GM23248 (cell line): ENCODE results near the gene MYT1. TPM values are rescaled to one million over a fixed set of nuclear protein-coding genes. Genes with fewer than 3 reads are reported as not detected.

Experiments used
- DNase-seq: peaks from one replicate; pipeline ENCODE4 v3.0.0-alpha.2; 2015
- H2AFZ ChIP-seq: fragments of 200-600 bp; sonication (generic); 2 replicates; pipeline ENCODE4 v1.6.1; 2016; ENCODE audit warnings: antibody characterized with exemption
- H3F3A ChIP-seq: fragments of 200-600 bp; sonication (generic); 2 replicates; pipeline ENCODE4 v1.6.1; 2016; ENCODE audit warnings: mild to moderate bottlenecking, antibody characterized with exemption, mixed run types; ENCODE audit not compliant: insufficient read depth
- H3K27ac ChIP-seq: fragments of 200-600 bp; sonication (generic); 2 replicates; pipeline ENCODE4 v1.5.1; 2016; ENCODE audit warnings: mild to moderate bottlenecking
- H3K27me3 ChIP-seq: fragments of 200-600 bp; sonication (generic); replicated peaks from 2 replicates; pipeline ENCODE4 v1.6.1; 2016; ENCODE audit warnings: mild to moderate bottlenecking; ENCODE audit not compliant: insufficient read depth
- H3K36me3 ChIP-seq: fragments of 200-600 bp; sonication (generic); 2 replicates; pipeline ENCODE4 v1.6.1; 2016; ENCODE audit warnings: low read depth, mild to moderate bottlenecking
- H3K4me1 ChIP-seq: fragments of 200-600 bp; sonication (generic); 2 replicates; pipeline ENCODE4 v1.6.1; 2016; ENCODE audit warnings: mild to moderate bottlenecking; ENCODE audit not compliant: insufficient read depth
- H3K4me2 ChIP-seq: fragments of 200-600 bp; sonication (generic); one replicate; pipeline ENCODE4 v1.6.1; 2016; ENCODE audit warnings: mild to moderate bottlenecking; ENCODE audit not compliant: unreplicated experiment
- H3K4me3 ChIP-seq: fragments of 200-600 bp; sonication (generic); 2 replicates; pipeline ENCODE4 v1.5.1; 2016; ENCODE audit warnings: mild to moderate bottlenecking
- H3K79me2 ChIP-seq: fragments of 200-600 bp; sonication (generic); 2 replicates; pipeline ENCODE4 v1.6.1; 2016; ENCODE audit warnings: mild to moderate bottlenecking; ENCODE audit not compliant: insufficient read depth
- H3K9ac ChIP-seq: fragments of 200-600 bp; sonication (generic); 2 replicates; pipeline ENCODE4 v1.6.1; 2016; ENCODE audit warnings: mild to moderate bottlenecking
- H3K9me2 ChIP-seq: fragments of 200-600 bp; sonication (generic); 2 replicates; pipeline ENCODE4 v1.6.1; 2016; ENCODE audit warnings: mixed run types, mild to moderate bottlenecking, moderate library complexity; ENCODE audit not compliant: insufficient read depth
- H3K9me3 ChIP-seq: fragments of 200-600 bp; sonication (generic); one replicate; pipeline ENCODE4 v1.6.1; 2017; ENCODE audit warnings: low read depth
- H4K20me1 ChIP-seq: fragments of 200-600 bp; sonication (generic); 2 replicates; pipeline ENCODE4 v1.6.0; 2016; ENCODE audit not compliant: insufficient read depth
- EZH2 ChIP-seq: fragments of 200-600 bp; sonication (generic); IDR thresholded peaks from 2 replicates; pipeline ENCODE4 v1.6.1; 2018; ENCODE audit warnings: antibody characterized with exemption, mild to moderate bottlenecking; ENCODE audit not compliant: insufficient read depth, poor library complexity, severe bottlenecking
- EZH2phosphoT487 ChIP-seq: fragments of 200-600 bp; sonication (generic); IDR thresholded peaks from 2 replicates; pipeline ENCODE4 v1.6.1; 2018; ENCODE audit warnings: antibody characterized with exemption, moderate library complexity, mild to moderate bottlenecking, low read depth; ENCODE audit not compliant: insufficient read depth
- WGBS, 2 experiments: methylation state at CpG; one replicate each; pipeline ENCODE4 v1.1.6; 2015 to 2017; ENCODE audit warnings: low lambda C conversion rate in 2 of 2, low coverage in 1 of 2; ENCODE audit errors: missing lambda C conversion rate in 2 of 2; 5-methylcytosine and 5-hydroxymethylcytosine counted together
- in situ Hi-C: fragments of 300-500 bp; cut with MboI; formaldehyde crosslinking; loops from 2 replicates; pipeline ENCODE4 v1.15.0; 2020
- polyA plus RNA-seq: library from polyadenylated mRNA; unstranded; fragments of >200 nt; fragmentation: Nextera tagmentation; extraction: Ambion mirVana; gene quantifications from 2 replicates; pipeline ENCODE4 v1.2.1, GENCODE V29; 2016
- total RNA-seq: library from RNA; depleted of rRNA; stranded (reverse); fragments of >200 nt; shearing (Covaris generic); gene quantifications from 2 replicates; pipeline ENCODE4 v1.2.3, GENCODE V29; 2014

MYT1 gene
- total and polyA plus RNA-seq, 2 experiments from 2014 or later = not detected

- no peaks in the 10 kb centered on the region for H4K20me1 ChIP-seq
- 79 to 83% methylated on average over 4 of the region's 4 CpGs for WGBS, 2 experiments
- no peaks in the 10 kb centered on the region for H3K36me3 ChIP-seq
- no peak overlapping the region for H3K4me2 ChIP-seq
- H3K9me2 ChIP-seq = no peaks in the 10 kb centered on the region
- no peak overlapping the region for H3K4me3 ChIP-seq
- no peak overlapping the region for H2AFZ ChIP-seq
- DNase-seq = no peak
- no peak overlapping the region for H3K27ac ChIP-seq
- H3F3A ChIP-seq = no peaks in the 10 kb centered on the region
- peaks cover 3% of the 10 kb centered on the region; the same call in 1 of the 2 replicates for H3K4me1 ChIP-seq
- H3K79me2 ChIP-seq = peaks cover 22% of the 10 kb centered on the region
- in situ Hi-C loops = no loop called here
- TF ChIP-seq EZH2phosphoT487 = no peak
- TF ChIP-seq EZH2 = no peak
- no peaks in the 10 kb centered on the region for H3K9me3 ChIP-seq
- no peak overlapping the region for H3K9ac ChIP-seq
- H3K27me3 ChIP-seq = peaks cover 29% of the 10 kb centered on the region
Measured at GRCh38 chr20:64253000-64253383, 88.7 kb downstream of the MYT1 start.

GRCh38 chr20:64253443-64253842, 89.2 kb downstream of the MYT1 start:
- TF ChIP-seq EZH2phosphoT487 (no peak), EZH2 (no peak)
- H3K9ac ChIP-seq = no peak overlapping the region
- H3F3A ChIP-seq = no peaks in the 10 kb centered on the region
- H3K9me2 ChIP-seq = no peaks in the 10 kb centered on the region
- H3K27ac ChIP-seq = no peak overlapping the region
- H3K27me3 ChIP-seq = peaks cover 28% of the 10 kb centered on the region
- H3K9me3 ChIP-seq = no peaks in the 10 kb centered on the region
- H3K4me1 ChIP-seq = peaks cover 3% of the 10 kb centered on the region; the same call in 1 of the 2 replicates
- no peak overlapping the region for H3K4me2 ChIP-seq
- peaks cover 26% of the 10 kb centered on the region for H3K79me2 ChIP-seq
- H3K4me3 ChIP-seq = no peak overlapping the region
- 85 to 86% methylated on average over 4 of the region's 4 CpGs for WGBS, 2 experiments
- H3K36me3 ChIP-seq = no peaks in the 10 kb centered on the region
- H4K20me1 ChIP-seq = no peaks in the 10 kb centered on the region
- in situ Hi-C loops = no loop called here
- H2AFZ ChIP-seq = no peak overlapping the region
- DNase-seq = no peak

GRCh38 chr20:64254156-64254555, 89.9 kb downstream of the MYT1 start:
- no peaks in the 10 kb centered on the region for H4K20me1 ChIP-seq
- H3K27ac ChIP-seq = no peak overlapping the region
- H3K27me3 ChIP-seq = peaks cover 24% of the 10 kb centered on the region; the same call in 1 of the 2 replicates
- WGBS, 2 experiments = 84 to 88% methylated on average over 5 of the region's 5 CpGs
- in situ Hi-C loops = no loop called here
- no peak overlapping the region for H3K4me3 ChIP-seq
- H3K9me2 ChIP-seq = no peaks in the 10 kb centered on the region
- no peak overlapping the region for H3K4me2 ChIP-seq
- H3K9ac ChIP-seq = no peak overlapping the region
- DNase-seq = no peak
- no peak overlapping the region for H2AFZ ChIP-seq
- no peaks in the 10 kb centered on the region for H3K9me3 ChIP-seq
- H3K36me3 ChIP-seq = no peaks in the 10 kb centered on the region
- TF ChIP-seq EZH2phosphoT487 (no peak), EZH2 (no peak)
- no peaks in the 10 kb centered on the region for H3F3A ChIP-seq
- H3K4me1 ChIP-seq = peaks cover 3% of the 10 kb centered on the region; the same call in 1 of the 2 replicates
- H3K79me2 ChIP-seq = peaks cover 33% of the 10 kb centered on the region

- no peak for TF ChIP-seq EZH2phosphoT487
- TF ChIP-seq EZH2 = no peak
- no peak for DNase-seq
- H3K4me2 ChIP-seq = peak overlapping the region; percentile 72
- no peaks in the 10 kb centered on the region for H3K9me2 ChIP-seq
- no peaks in the 10 kb centered on the region for H3F3A ChIP-seq
- H3K27me3 ChIP-seq = peaks cover 18% of the 10 kb centered on the region; the same call in 1 of the 2 replicates
- peak overlapping the region; percentile 90 for H2AFZ ChIP-seq
- peaks cover 39% of the 10 kb centered on the region for H3K79me2 ChIP-seq
- H3K4me3 ChIP-seq = peak overlapping the region; percentile 90
- H3K36me3 ChIP-seq = no peaks in the 10 kb centered on the region
- H4K20me1 ChIP-seq = no peaks in the 10 kb centered on the region
- H3K9me3 ChIP-seq = no peaks in the 10 kb centered on the region
- peaks cover 3% of the 10 kb centered on the region; the same call in 1 of the 2 replicates for H3K4me1 ChIP-seq
- 70 to 73% methylated on average over 27 to 28 of the region's 28 CpGs for WGBS, 2 experiments
- in situ Hi-C loops = no loop called here
- H3K27ac ChIP-seq = peak overlapping the region; percentile 28; the same call in 1 of the 2 replicates
- peak overlapping the region; percentile 83 for H3K9ac ChIP-seq
Measured at GRCh38 chr20:64254571-64255360, 90.5 kb downstream of the MYT1 start.
